Ramos (cell line): ENCODE results near the gene HHIPL1.

Experiments
- in situ Hi-C: fragments of 300-500 bp; cut with MboI; formaldehyde crosslinking; loops from one replicate; pipeline ENCODE4 v1.14.3; 2022; ENCODE audit warnings: low sequenced_read_pairs; ENCODE audit not compliant: unreplicated experiment

The HHIPL1 gene

DNA sequence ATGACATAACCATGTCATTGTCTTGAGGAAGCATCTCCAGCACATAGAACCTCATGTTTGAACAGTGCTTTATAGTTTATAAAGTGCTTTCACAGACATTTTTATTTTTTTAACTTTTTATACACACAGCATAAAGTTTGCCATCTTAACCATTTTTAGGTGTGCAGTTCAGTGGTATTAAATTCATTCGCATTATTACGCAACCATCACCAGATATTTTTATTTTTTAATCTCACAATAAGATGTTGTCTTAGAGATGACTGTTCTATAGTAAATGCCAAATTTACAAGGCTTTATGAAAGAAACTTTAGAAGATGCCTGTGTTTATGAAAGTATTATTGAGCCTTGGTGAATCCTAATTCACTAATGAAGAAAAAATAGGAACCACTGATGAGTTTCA is 59.1 kb downstream of the HHIPL1 start:
- in situ Hi-C loops, result no loop called here

DNA sequence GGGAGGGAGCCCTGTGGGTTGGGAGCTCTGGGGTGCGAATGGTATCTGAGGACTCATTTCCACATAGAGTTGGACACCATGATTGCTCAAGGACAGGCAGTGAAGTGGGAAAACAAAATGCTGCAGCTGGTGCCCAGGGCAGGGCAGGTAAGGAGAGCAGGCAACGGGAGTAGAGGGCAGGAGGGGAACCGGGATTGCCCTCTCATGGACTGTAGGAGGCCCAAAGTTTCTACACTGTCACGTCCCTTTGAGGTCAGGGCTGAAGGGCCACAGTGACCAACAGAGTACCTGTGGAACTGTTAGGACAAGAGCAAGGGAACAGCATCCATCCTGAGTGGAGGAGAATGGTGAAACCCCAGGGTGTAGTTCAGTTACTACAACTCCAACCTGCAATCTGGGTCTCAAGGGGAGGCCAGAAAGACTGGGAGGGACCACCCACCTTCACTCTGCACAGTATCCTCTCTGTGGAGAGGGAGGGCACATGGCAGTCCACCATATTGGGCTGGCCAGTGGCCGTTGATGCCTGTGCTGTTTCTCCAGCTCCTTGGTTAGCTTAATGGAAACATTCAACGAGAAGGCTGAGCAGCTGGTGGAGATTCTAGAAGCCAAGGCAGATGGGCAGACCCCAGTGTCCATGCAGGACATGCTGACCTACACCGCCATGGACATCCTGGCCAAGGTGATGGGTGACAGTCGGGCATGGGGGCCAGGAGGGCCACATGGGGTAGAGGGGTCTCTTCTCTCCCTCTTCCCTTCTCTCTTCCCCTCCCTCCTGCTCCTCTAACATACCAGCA is 61.4 kb downstream of the HHIPL1 start:
- in situ Hi-C loops, result no loop called here

DNA sequence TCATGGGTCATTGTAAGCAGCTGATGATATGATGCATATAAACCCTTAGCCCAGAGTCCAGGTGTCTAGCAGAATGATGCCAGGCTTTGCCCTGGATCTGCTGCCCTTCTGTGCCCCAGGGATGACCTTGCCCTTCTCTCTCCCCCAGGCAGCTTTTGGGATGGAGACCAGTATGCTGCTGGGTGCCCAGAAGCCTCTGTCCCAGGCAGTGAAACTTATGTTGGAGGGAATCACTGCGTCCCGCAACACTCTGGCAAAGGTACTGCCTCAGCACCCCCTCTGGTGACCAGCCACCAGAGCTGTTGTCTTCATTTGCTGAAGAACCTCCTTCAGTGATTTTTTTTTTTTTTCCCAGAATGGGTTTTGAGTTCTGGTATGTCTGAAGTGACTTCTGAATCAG is 62.5 kb downstream of the HHIPL1 start:
- in situ Hi-C loops, result no loop called here

DNA sequence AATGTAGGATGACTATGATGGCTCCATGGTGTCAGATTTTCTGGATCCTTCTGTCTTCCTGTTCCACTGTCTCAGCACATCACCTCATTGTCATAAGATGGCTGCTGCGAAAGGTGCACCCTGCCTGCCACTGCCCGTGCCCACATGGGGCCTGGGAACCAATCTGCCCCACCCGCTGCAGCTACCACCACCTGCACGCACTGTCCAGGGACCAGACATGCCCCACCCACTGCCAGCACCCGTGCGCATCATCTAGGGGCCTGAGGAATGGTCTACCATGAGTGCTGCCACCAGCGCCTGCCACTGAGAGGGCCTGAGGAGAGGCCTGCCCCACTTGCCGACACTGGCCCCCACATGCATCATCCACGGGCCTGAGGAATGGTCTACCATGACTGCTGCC is 63.0 kb downstream of the HHIPL1 start:
- in situ Hi-C loops, result no loop called here

DNA sequence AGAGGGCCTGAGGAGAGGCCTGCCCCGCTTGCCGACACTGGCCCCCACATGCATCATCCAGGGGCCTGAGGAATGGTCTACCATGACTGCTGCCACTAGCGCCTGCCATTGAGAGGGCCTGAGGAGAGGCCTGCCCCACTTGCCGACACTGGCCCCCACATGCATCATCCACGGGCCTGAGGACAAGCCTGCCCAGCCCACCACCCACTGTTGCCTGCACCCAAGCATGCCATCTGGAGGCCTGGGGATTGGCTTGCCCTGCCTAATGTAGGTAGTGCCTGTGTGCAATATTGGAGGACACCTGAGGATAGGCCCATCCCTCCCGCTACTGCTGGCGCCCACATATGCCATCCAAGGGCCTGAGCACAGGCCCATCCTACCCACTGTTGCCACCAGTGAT is 63.5 kb downstream of the HHIPL1 start:
- in situ Hi-C loops, result no loop called here

DNA sequence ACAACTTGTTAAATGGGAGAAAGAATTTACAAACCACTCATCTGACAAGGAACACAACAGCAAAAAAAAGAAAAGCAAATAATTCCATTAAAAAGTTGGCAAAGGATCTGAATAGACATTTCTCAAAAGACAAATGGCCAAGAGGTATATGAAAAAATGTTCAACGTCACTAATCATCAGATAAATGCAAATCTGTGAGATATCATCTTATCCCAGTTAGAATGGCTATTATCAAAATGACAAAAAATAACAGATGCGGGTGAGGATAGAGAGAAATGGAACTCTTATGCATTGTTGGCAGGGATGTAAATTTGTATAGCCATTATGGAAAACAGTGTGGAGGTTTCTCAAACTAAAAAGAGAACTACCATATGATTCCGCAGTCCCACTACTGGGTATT is 69.0 kb downstream of the HHIPL1 start:
- in situ Hi-C loops, result no loop called here

DNA sequence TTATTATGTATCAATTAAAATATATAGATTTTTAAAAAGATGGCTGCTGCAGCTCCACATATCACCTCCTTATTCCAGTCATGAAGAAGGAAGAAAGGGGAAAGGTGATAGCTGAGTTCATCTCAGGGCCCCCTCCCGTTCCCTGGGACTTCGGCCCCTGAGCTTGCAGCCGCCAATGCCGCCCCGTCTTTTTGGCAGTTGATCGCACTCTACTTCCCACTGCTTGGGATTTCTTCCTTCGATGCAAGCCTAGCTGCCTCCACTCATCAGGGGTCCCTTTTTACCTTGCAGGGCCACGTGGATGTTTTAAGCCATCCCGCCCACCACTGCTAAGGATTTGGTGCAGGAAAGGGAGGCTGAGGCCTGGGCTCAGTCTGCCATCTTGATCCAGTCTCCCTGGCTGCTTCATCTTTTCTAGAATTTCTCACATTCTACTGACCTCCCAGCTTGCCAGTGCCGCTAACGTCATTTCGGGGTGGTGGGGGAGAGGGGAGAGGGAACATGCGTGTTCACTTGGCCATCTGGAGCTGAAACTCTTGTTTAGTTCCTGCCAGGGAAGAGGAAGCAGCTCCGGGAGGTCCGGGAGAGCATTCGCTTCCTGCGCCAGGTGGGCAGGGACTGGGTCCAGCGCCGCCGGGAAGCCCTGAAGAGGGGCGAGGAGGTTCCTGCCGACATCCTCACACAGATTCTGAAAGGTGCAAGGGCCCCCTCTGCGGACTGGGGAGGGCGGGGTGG is 70.5 kb downstream of the HHIPL1 start:
- in situ Hi-C loops, result no loop called here

DNA sequence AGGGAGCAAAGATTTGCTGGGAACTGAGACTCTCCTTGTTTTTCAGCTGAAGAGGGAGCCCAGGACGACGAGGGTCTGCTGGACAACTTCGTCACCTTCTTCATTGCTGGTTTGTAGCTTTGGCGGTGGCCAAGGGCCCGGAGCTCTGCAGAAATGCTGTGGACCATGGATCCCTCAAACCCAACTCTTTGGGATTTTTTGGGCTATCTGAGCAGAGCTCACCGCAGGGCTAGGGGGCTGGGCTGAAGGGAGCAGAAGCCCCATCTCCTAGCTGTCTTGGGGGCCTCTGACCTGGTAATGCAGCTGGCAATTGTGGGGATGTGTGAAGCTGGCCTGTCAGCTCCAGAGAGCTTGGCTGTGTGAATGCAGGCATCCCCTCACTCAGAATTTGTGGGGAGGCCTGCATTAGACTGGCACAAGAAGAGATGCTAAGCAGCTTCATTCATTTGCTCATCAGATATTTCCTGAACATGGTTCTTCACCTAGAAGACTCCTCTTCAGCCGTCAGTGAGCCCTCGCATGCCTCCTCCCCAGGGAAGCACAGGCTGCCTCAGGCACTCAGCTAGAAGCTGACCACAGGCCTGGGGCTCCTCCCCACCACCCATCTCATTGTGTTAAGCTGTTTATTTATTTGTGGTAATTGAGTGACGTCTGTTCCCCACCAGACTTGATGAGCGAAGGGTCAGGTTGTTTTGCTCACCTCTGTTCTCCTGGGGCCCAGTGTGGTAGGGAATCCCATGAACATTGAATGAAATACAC is 71.3 kb downstream of the HHIPL1 start:
- in situ Hi-C loops, result no loop called here

DNA sequence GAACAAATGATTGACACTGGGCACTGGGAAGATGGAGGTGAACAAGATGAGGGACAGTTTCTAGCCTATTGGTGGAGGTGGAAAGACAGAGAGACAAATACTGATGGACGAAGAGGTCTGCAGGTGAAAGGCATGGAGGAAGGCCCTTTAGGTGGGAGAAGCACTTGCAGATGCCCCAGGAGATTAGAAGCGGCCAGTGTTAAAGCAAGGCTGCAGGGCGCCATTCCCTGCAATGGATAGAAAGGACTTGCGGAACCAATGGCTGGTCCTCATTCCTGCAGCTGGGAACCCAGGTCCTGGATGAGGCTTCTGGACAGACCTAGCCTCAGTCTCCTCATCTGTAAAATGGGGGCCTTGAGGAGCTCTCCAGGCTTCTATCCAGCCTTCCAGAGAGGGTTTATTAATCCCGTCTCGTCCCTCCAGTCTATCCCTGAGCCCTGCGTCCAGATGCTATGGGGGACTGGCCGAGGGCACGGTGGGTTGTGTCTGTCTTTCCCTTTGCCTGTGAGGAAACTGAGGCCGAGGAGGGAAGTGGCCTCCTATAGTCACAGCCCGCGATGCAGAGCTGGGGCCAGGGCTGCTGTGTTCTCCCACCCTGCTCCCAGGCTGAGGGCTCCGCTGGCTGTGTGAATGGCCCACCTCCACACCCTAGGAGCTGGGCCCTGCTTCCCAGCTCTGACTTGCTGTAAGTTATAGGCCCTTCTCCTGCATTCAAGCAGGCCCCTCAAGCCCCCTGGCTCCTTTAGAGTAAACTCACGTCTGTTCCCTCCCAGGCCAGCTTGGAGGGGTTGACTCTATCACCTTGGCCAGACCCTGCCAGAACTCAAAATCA is 72.1 kb downstream of the HHIPL1 start:
- in situ Hi-C loops, result no loop called here

DNA sequence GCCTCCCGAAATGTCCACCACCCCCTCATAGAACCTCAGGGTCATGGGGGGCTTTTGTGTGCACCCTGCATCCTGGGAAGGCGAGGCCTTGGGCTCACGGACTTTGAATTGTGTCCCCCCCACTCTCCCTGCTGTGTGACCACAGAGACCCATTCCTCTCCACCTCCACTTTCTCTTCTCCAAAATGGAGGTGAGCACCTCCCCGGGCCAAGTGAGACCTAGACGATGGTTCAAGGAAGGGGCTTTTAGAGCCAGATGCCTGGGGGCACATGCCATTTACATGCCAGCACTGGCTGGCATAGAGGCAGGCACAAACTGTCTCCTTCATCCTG is 72.7 kb downstream of the HHIPL1 start:
- in situ Hi-C loops, result no loop called here

DNA sequence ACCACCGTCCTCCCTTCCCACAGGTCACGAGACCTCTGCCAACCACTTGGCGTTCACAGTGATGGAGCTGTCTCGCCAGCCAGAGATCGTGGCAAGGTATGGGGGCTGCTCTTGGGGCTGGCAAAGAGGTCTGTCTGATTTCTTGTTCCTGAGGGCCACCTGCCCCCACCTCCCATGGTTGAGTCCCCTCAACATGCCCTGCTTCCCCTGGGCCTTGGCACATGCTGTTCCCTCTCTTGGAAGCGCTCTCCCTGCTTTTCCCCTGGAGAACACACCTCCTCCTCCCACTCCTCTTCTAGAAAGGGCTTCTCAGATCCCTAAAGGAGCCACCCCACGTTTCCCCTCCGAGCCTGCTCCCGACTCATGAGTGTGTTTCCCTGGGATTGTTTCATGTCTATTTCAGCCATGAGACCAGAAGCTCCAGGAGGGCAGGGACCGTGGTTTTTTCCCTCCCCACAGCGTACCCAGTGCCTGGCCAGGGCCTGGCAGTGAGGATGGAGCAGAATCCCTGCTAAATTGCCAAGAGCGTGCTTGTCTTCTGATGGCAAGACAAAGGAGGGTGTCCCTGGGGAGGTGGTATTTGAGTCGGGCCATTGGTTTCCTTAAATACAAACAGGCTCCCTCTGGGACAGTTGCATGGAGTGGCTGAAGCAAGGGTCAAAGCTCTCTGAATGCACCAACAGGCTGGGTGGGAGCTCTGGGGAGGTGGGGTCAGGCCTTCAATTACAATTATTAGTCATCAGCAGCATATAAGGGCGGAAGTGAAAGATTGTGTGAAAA is 73.3 kb downstream of the HHIPL1 start:
- in situ Hi-C loops, result no loop called here

DNA sequence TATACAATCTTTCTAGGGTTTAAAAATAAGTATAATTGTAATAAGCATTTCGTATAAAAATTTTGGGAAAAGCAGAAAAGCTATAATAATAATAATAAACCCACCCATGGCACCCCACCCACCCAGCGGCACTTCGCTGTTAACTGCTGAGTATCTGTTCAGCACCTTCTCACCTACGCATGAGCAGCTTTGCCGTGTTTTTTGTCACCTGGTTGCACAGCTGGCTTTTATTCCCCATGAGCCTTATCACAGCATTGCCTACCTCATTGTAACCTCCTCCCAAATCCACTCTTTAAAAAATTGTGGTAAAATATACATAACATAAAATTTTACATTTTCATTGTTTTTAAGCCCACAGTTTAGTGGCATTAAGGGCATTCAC is 73.9 kb downstream of the HHIPL1 start:
- in situ Hi-C loops, result no loop called here

DNA sequence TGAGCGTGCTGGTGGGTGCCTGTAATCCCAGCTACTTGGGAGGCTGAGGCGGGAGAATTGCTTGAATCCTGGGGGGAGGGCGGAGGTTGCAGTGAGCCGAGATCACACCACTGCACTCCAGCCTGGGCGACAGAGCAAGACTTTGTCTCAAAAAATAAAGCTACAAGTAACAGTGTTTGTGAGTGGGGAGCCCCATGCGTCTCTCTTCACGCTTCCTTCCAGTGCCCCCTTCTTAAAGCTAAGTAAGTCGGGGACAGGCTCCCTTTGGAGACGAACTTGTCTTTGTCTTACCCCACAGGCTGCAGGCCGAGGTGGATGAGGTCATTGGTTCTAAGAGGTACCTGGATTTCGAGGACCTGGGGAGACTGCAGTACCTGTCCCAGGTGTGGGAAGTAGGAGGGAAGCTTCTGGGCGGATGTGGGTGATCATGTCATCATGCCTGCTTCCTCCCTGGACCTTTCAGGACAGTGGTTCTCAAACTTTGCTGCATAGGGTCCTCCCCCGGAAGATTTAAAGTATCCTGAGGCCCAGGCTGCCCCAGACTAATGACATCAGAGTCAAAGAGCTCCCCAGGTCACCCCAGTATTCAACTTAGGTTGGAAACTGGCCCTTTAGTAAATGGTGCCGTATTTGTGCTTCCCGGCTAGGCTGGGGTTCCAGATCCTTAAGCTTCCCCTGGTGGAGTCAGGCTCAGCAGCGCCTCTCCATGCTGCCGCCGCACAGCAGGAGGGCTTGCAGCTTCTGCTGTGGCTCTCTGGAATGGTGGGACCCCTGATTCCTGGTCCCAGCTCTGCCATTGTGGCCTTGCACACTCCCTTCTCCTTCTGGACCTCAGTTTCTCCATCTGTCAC is 76.2 kb downstream of the HHIPL1 start:
- in situ Hi-C loops, result loop anchor here (10.0 kb wide), 1 partner anchor 164 kb away; no protein-coding TSS in a partner anchor

DNA sequence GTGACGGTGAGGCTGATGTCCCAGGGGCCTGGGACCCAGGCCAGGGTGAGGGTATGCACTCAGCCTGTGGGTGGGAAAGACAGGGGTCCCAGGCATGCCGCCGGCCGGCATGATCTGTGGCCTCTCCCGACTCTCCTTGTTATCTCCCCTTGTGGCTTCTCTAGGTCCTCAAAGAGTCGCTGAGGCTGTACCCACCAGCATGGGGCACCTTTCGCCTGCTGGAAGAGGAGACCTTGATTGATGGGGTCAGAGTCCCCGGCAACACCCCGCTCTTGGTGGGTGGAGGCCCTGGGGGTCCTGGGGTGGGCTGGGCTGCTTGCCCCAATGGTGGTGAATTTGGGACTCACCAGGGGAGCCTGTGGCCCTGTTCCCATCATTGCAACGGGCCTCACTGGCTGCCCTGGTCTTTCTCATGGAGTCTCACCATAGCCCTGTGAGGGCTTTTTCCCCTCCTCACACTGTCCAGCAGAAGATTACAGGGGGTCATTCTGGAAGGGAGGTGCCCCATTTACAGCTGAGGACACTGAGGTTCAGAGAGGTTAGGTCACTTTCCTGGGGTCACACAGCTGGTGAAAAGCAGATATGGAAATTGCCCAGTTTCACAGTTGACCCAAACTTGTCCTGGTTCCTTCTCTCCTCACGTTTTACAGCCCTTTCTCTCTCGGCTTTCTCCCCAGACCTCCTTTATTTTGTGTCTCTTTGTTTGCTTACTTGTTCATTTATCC is 77.0 kb downstream of the HHIPL1 start:
- in situ Hi-C loops, result loop anchor here (10.0 kb wide), 1 partner anchor 163 kb away; no protein-coding TSS in a partner anchor

DNA sequence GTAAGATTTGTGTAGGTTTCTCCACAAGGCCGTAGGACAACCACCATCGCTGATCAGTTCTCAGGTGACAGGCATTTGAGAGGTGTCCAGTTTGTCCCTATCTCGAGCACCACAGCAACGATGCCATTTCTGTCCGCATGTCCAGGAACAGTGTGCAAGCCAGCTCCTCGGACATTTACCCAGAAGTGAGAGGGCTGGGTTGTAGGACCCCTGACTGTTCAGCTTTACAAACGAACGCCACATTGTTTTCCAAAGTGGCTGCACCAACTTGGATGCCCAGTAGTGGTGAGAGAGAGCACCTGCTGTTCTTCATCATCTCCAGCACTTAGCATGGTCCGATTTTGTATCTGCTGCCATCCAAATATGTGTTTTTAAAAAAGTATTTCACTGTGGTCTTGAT is 77.8 kb downstream of the HHIPL1 start:
- in situ Hi-C loops, result loop anchor here (10.0 kb wide), 1 partner anchor 162 kb away; no protein-coding TSS in a partner anchor

DNA sequence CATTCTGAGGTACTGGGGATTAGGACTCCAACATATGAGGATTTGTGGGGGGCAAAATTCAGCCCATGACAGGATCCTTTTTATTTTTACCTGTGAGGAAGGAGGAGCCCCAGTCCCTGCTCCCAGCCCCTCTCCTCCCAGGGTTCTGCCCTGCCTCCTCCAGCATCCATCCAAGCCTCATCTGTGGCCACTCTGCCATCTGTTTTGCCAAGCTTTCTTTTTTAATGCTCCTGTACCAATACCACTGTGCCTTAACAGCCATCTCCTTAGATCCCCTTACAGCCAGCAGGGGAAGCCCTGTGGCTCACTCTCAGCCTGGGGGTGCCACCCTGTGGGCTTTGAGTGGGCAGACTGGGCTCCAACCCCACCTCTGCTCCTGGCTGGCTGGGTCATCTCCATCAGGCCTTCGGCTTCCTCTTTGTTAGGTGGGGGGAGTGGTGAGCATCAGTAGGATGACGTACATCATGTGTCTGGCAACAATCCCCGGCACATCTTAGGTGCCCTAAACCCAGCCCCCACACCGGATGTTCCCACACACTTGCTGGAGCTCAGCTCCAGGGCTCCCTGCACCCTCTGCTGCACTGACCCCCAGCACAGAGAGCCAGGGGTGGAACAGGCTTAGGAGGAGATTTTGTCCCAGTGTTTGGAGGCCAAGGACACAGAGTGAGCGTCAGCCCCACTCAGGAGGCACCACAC is 79.4 kb downstream of the HHIPL1 start:
- in situ Hi-C loops, result loop anchor here (10.0 kb wide), 1 partner anchor 160 kb away; no protein-coding TSS in a partner anchor
